ENCODE results near the gene TRRAP. TPM values are rescaled to one million over a fixed set of nuclear protein-coding genes. Genes with fewer than 3 reads are reported as not detected.

The TRRAP gene
- total RNA-seq, 3 donors from 2014 or later: 47.0 to 48.7 (median 47.5) TPM

DNA sequence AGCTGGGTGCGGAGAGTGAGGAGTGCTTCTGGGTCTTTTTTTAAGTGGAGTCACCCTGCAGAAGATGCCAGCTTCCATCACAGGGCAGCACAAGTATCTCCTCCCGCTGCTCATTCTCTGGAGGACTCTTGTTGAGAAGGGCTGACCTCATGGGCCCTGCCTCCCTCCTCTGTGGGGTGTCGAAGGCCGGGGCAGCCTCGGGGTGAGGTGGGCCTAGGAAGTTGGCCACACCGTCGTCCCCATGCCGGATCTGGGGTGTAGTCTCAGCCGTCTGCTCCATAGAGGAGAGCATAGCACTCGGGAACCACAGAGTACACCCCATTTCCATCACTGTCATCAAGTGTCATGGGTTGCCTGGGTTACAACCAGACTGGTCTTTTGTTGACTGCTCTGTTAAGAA, 85.0 kb downstream of the TRRAP start:
- ATAC-seq (no peak), DNase-seq (no peak)
- no peaks in the 10 kb centered on the region for H3K4me1 Mint-ChIP-seq (ENCODE audit: low read depth)
- peaks cover 52% of the 10 kb centered on the region for H3K36me3 Mint-ChIP-seq (ENCODE audit: insufficient read depth)
- H3K9me3 Mint-ChIP-seq: no peaks in the 10 kb centered on the region
- H3K4me3 Mint-ChIP-seq: no peak overlapping the region
- H3K27me3 Mint-ChIP-seq (ENCODE audit: low read depth): no peaks in the 10 kb centered on the region

GRCh38 chr7:98964596-98964995, 86.3 kb downstream of the TRRAP start:
- no peak for ATAC-seq
- H3K36me3 Mint-ChIP-seq (ENCODE audit: insufficient read depth): peaks cover 55% of the 10 kb centered on the region
- no peak overlapping the region for H3K4me3 Mint-ChIP-seq
- H3K4me1 Mint-ChIP-seq (ENCODE audit: low read depth): no peaks in the 10 kb centered on the region
- no peaks in the 10 kb centered on the region for H3K9me3 Mint-ChIP-seq
- no peak for DNase-seq
- H3K27me3 Mint-ChIP-seq (ENCODE audit: low read depth): no peaks in the 10 kb centered on the region

DNA sequence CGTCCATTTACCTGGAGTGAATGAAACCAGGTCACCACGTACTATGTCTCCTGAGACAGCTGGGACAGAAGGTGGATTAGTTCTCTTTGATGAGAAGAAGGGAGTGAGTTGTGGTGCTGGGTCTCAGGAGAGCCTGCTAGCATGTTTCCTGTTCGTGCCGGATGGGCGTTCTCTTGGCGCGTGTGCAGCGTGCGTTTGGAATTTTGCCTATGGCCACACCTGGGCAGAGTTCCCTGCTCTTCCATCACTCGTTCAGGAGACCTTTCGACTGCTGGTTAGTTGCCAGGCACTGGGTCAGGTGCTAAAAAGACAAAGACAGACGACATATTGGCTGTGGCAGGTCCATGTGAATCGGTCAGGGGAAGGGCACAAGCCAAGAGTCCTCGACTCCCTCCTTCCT, 90.3 kb downstream of the TRRAP start:
- H3K36me3 Mint-ChIP-seq (ENCODE audit: insufficient read depth): peaks cover 68% of the 10 kb centered on the region
- ATAC-seq (no peak), DNase-seq (no peak)
- no peaks in the 10 kb centered on the region for H3K9me3 Mint-ChIP-seq
- no peak overlapping the region for H3K4me3 Mint-ChIP-seq
- no peaks in the 10 kb centered on the region for H3K4me1 Mint-ChIP-seq (ENCODE audit: low read depth)
- H3K27me3 Mint-ChIP-seq (ENCODE audit: low read depth): no peaks in the 10 kb centered on the region

GRCh38 chr7:98969386-98969785, 91.1 kb downstream of the TRRAP start:
- Mint-ChIP-seq H3K27me3 (ENCODE audit: low read depth) (no peaks in the 10 kb centered on the region), H3K4me3 (no peak overlapping the region), H3K9me3 (no peaks in the 10 kb centered on the region), H3K36me3 (ENCODE audit: insufficient read depth) (peaks cover 72% of the 10 kb centered on the region), H3K4me1 (ENCODE audit: low read depth) (no peaks in the 10 kb centered on the region)
- DNase-seq (no peak), ATAC-seq (no peak)

- Mint-ChIP-seq H3K36me3 (ENCODE audit: insufficient read depth) (peaks cover 73% of the 10 kb centered on the region), H3K4me3 (no peak overlapping the region), H3K9me3 (no peaks in the 10 kb centered on the region), H3K4me1 (ENCODE audit: low read depth) (no peaks in the 10 kb centered on the region), H3K27me3 (ENCODE audit: low read depth) (no peaks in the 10 kb centered on the region)
- DNase-seq (no peak), ATAC-seq (no peak)
Observed at GRCh38 chr7:98970016-98970615, 91.8 kb downstream of the TRRAP start.

- H3K4me3 Mint-ChIP-seq: no peak overlapping the region
- H3K9me3 Mint-ChIP-seq: no peaks in the 10 kb centered on the region
- no peaks in the 10 kb centered on the region for H3K27me3 Mint-ChIP-seq (ENCODE audit: low read depth)
- no peaks in the 10 kb centered on the region for H3K4me1 Mint-ChIP-seq (ENCODE audit: low read depth)
- DNase-seq: no peak
- ATAC-seq: no peak
- peaks cover 72% of the 10 kb centered on the region for H3K36me3 Mint-ChIP-seq (ENCODE audit: insufficient read depth)
Observed at GRCh38 chr7:98970805-98971204, 92.5 kb downstream of the TRRAP start.

DNA sequence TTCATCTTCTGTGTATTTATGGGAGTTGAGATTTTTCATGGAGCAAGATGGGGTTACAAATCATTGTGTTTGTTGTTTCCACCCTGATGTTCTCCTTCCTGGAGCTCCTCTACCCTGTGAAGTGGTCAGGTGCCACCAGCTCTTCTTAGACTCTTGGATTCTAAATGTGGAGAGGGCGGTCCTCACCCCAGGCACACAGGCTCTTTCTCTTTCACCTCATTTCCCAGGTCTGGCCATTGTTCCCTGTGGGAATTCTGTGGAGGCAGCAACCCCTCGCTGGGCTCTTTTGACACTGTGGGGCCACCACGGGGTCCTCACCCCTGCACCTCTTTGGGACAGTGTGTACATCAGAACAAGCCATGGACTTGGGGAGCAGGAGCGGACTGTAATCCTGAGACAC, 95.9 kb downstream of the TRRAP start:
- Mint-ChIP-seq H3K36me3 (ENCODE audit: insufficient read depth) (peaks cover 71% of the 10 kb centered on the region), H3K27me3 (ENCODE audit: low read depth) (no peaks in the 10 kb centered on the region), H3K4me1 (ENCODE audit: low read depth) (no peaks in the 10 kb centered on the region), H3K4me3 (no peak overlapping the region), H3K9me3 (no peaks in the 10 kb centered on the region)
- DNase-seq (no peak), ATAC-seq (no peak)

DNA sequence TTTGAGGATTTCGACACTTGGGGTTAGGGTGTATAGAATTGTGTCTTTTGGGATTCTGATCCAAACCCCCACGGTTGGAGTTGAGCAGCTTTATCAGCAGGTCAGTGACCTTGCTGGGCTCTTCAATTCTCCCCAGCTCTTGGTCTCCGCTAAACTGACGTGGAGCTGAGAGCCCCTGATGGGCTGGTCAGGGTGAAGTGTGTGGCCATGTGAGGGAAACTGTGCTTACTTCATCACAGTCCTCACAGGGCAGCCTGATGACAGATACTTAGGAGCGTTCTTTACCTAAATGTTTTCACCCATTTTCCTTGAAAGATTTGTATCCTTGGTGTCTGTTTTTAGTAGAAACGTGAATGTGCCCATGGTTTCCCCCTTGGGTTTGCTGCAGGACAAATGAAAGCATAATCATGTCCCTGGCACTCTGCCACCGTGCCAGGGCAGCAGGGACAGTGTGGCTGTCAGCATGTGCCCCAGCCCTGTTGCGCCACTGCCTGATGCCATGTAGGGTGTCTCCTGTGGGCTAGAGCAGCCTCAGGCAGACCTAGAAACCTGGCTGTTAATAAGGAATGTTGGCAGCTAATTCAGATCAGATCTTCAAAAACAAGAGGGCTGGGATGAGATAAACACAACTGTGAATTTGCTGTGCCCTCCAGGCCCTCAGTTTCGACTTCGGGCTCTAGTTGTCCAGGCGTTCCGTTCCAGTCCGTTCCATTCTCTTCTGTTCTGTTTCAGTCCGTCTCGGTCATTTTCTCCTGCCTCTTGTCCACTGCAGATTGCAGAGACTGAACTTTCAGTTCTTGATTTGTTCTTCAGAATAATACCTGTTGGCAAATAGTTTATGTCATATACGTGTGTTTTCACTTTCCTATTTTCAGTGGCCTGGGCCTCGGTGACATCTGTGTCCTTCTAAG, 96.8 kb downstream of the TRRAP start:
- no peaks in the 10 kb centered on the region for H3K9me3 Mint-ChIP-seq
- peaks cover 71% of the 10 kb centered on the region for H3K36me3 Mint-ChIP-seq (ENCODE audit: insufficient read depth)
- ATAC-seq (no peak), DNase-seq (no peak)
- H3K4me3 Mint-ChIP-seq: no peak overlapping the region
- H3K4me1 Mint-ChIP-seq (ENCODE audit: low read depth): no peaks in the 10 kb centered on the region
- H3K27me3 Mint-ChIP-seq (ENCODE audit: low read depth): no peaks in the 10 kb centered on the region

DNA sequence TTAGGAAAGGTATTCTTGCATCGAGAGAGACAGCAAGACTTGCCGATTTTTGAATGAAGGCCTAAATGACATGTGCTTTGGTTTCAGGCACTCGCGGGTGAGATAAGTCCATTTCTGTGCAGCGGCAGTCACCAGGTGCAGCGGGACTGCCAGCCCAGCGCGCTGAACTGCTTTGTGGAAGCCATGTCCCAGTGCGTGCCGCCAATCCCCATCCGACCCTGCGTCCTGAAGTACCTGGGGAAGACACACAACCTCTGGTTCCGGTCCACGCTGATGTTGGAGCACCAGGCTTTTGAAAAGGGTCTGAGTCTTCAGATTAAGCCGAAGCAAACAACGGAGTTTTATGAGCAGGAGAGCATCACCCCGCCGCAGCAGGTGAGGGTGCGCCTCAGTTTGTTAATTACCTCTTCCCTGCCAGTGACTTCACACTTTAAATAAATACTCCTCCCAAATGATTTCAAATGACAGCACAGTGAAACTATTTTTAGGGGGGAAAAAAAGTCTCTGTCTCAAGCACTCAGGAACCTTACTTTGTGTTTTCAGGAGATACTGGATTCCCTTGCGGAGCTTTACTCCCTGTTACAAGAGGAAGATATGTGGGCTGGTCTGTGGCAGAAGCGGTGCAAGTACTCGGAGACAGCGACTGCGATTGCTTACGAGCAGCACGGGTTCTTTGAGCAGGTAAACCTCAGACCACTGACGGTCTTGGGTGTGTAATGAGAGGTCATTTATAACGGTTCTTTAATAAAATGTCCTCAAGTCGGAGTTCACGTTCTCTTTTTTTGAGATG, 98.3 kb downstream of the TRRAP start:
- no peaks in the 10 kb centered on the region for H3K9me3 Mint-ChIP-seq
- peaks cover 68% of the 10 kb centered on the region for H3K36me3 Mint-ChIP-seq (ENCODE audit: insufficient read depth)
- no peak overlapping the region for H3K4me3 Mint-ChIP-seq
- DNase-seq: no peak
- no peak for ATAC-seq
- H3K27me3 Mint-ChIP-seq (ENCODE audit: low read depth): no peaks in the 10 kb centered on the region
- H3K4me1 Mint-ChIP-seq (ENCODE audit: low read depth): no peaks in the 10 kb centered on the region

DNA sequence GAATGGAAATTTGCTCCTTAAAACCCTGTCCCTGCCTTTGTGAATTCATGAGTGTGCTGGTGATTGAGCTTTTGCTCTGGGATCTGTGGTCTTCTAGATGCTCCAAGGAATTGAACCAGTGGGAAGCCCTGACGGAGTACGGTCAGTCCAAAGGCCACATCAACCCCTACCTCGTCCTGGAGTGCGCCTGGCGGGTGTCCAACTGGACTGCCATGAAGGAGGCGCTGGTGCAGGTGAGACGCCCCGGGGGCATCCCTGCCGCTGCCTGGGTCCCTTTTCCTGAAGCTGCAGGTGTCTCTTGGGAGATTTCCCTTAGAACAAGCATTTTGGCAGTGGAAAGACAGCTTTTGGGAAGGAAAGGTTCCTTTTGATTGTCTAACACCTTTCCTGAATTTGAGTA, 100.3 kb downstream of the TRRAP start:
- Mint-ChIP-seq H3K4me3 (no peak overlapping the region), H3K36me3 (ENCODE audit: insufficient read depth) (peaks cover 71% of the 10 kb centered on the region), H3K4me1 (ENCODE audit: low read depth) (no peaks in the 10 kb centered on the region), H3K27me3 (ENCODE audit: low read depth) (no peaks in the 10 kb centered on the region), H3K9me3 (no peaks in the 10 kb centered on the region)
- DNase-seq: no peak
- no peak for ATAC-seq

DNA sequence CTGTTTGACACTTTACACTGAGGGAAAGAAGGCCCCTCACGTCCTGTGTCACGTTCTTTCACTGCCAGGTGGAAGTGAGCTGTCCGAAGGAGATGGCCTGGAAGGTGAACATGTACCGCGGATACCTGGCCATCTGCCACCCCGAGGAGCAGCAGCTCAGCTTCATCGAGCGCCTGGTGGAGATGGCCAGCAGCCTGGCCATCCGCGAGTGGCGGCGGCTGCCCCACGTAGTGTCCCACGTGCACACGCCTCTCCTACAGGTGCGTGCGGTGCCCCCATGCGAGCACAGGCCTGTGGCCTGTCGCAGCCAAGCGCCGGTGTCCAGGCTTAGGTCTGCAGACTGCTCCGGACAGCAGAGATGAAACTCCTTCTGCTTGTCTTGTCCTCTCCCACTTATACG, 103.4 kb downstream of the TRRAP start:
- ATAC-seq (no peak), DNase-seq (no peak)
- peaks cover 75% of the 10 kb centered on the region for H3K36me3 Mint-ChIP-seq (ENCODE audit: insufficient read depth)
- H3K4me1 Mint-ChIP-seq (ENCODE audit: low read depth): no peaks in the 10 kb centered on the region
- H3K4me3 Mint-ChIP-seq: no peak overlapping the region
- no peaks in the 10 kb centered on the region for H3K27me3 Mint-ChIP-seq (ENCODE audit: low read depth)
- H3K9me3 Mint-ChIP-seq: peaks cover 11% of the 10 kb centered on the region

DNA sequence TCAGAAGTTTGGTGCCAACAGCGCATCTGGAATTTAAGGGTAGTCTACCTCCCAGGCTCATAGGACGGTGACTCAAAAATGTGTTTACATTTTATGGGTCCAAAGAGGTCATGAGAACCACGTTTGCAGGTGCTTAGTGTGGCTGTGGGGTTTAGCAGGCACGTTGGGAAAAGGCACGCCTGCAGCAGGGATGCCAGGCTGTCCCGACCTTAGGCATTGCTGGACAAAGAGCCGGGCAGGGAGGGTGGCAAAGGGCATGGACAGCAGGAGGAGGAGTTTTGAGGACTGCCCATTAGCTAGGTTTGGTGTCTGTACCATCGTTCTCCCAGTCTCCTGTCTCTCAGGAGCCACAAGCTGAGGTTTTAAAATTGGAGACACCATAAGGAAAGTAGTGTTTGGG, 104.4 kb downstream of the TRRAP start:
- peaks cover 11% of the 10 kb centered on the region for H3K9me3 Mint-ChIP-seq
- ATAC-seq (no peak), DNase-seq (no peak)
- H3K27me3 Mint-ChIP-seq (ENCODE audit: low read depth): no peaks in the 10 kb centered on the region
- H3K4me1 Mint-ChIP-seq (ENCODE audit: low read depth): no peaks in the 10 kb centered on the region
- H3K36me3 Mint-ChIP-seq (ENCODE audit: insufficient read depth): peaks cover 77% of the 10 kb centered on the region
- H3K4me3 Mint-ChIP-seq: no peak overlapping the region

DNA sequence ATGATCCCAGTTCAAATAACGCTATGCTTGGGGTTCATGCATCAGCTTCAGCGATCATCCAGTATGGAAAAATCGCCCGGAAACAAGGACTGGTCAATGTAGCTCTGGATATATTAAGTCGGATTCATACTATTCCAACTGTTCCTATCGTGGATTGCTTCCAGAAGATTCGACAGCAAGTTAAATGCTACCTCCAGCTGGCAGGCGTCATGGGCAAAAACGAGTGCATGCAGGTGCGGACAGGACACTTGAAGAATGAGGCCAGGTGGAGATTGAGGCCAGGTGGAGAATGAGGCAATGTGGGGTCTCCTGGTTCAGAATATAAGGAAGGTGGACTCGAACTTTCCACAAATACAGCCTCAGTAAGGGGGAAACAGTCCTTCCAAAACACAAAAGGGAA, 105.8 kb downstream of the TRRAP start:
- Mint-ChIP-seq H3K36me3 (ENCODE audit: insufficient read depth) (peaks cover 76% of the 10 kb centered on the region), H3K4me1 (ENCODE audit: low read depth) (peaks cover 8% of the 10 kb centered on the region), H3K4me3 (no peak overlapping the region), H3K9me3 (peaks cover 11% of the 10 kb centered on the region), H3K27me3 (ENCODE audit: low read depth) (no peaks in the 10 kb centered on the region)
- ATAC-seq (no peak), DNase-seq (no peak)

DNA sequence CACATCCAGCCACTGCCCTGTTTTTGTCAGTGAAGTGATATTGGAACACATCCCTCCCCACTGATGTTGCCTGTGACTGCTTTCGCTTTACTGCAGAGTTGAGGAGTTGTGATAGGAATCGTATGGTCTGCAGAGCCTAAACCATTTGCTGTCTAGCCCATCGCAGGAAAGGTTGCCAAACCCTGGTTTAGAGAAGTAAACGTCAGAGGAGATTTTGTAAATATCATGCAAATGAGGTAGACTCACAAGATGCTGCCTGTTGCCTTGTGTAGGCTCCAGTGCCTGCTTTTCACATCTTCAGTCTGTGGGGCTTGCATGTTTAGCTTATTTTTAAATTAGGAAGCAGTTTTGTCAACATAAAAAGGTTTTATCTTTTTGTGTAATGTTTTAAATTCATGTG, 107.1 kb downstream of the TRRAP start:
- peaks cover 10% of the 10 kb centered on the region for H3K4me1 Mint-ChIP-seq (ENCODE audit: low read depth)
- peaks cover 77% of the 10 kb centered on the region for H3K36me3 Mint-ChIP-seq (ENCODE audit: insufficient read depth)
- H3K9me3 Mint-ChIP-seq: peaks cover 11% of the 10 kb centered on the region
- no peak overlapping the region for H3K4me3 Mint-ChIP-seq
- DNase-seq: no peak
- no peak for ATAC-seq
- H3K27me3 Mint-ChIP-seq (ENCODE audit: low read depth): no peaks in the 10 kb centered on the region
